Endothelial cell of umbilical vein (primary cell): ENCODE results near the gene MFAP4. TPM values are rescaled to one million over a fixed set of nuclear protein-coding genes. Genes with fewer than 3 reads are reported as not detected.

ENCODE experiments used
- BruUV-seq: library from RNA; stranded (reverse); fragments of 400-500 nt; replicated peaks from 2 replicates; lab custom pipeline; 2021; lab: Mats Ljungman, UMichigan
- CTCF ChIA-PET: fragments of 300-600, 350-600 bp; sonication (Branson Sonifier 250); formaldehyde crosslinking; loops from one replicate; lab custom pipeline; 2021; ENCODE audit warnings: antibody characterized with exemption, inconsistent platforms; lab: Charles Lee
- POLR2A ChIA-PET: fragments of 300-600, 350-600 bp; sonication (Branson Sonifier 250); formaldehyde crosslinking; loops from one replicate; lab custom pipeline; 2021; ENCODE audit warnings: antibody characterized with exemption, inconsistent platforms; lab: Charles Lee
- DNase-seq: peaks from one replicate; pipeline ENCODE4 v3.0.0-alpha.2; 2011; ENCODE audit warnings: low read depth, low spot score
- FAIRE-seq: peaks from 2 replicates; lab custom pipeline; 2011; peaks lifted over from hg19 to GRCh38; lab: Jason Lieb, UNC
- H2AFZ ChIP-seq: 2 replicates; pipeline ENCODE4 v1.6.0; 2012; ENCODE audit warnings: low read depth, low read length, control low read depth, inconsistent platforms
- H3K27ac ChIP-seq: 2 replicates; pipeline ENCODE4 v1.5.1; 2011; ENCODE audit warnings: low read depth, mild to moderate bottlenecking, control low read depth, low read length, moderate library complexity; ENCODE audit not compliant: insufficient read depth
- H3K27me3 ChIP-seq, 2 experiments: 2 replicates each; pipeline versions ENCODE4 v1.6.0 to v1.6.1; 2011; ENCODE audit warnings: low read length in 2 of 2, mixed read lengths in 1 of 2; ENCODE audit not compliant: control insufficient read depth in 2 of 2, insufficient read depth in 2 of 2
- H3K36me3 ChIP-seq, 2 experiments: 2 replicates in 1 of 2; 3 replicates in 1 of 2; pipeline ENCODE4 v1.5.1; 2011; ENCODE audit warnings: low read length in 2 of 2, mild to moderate bottlenecking in 1 of 2, moderate library complexity in 1 of 2; ENCODE audit not compliant: control insufficient read depth in 2 of 2, insufficient read depth in 2 of 2; ENCODE audit errors: extremely low read depth in 1 of 2
- H3K4me1 ChIP-seq: 3 replicates; pipeline ENCODE4 v1.5.1; 2011; ENCODE audit warnings: mild to moderate bottlenecking, low read length; ENCODE audit not compliant: control insufficient read depth, insufficient read depth; ENCODE audit errors: extremely low read depth
- H3K4me2 ChIP-seq: 2 replicates; pipeline ENCODE4 v1.6.1; 2011; ENCODE audit warnings: low read length, control low read depth, mixed read lengths; ENCODE audit not compliant: insufficient read depth
- H3K4me3 ChIP-seq, 3 experiments: fragments of 200-600 bp in 1 of 3; sonication (generic), shearing (Covaris generic) in 1 of 3; replicated peaks in 1 of 3; 2 replicates each; pipeline ENCODE4 v1.5.1; 2011 to 2016; ENCODE audit warnings: control low read depth in 3 of 3, low read length in 3 of 3, mild to moderate bottlenecking in 2 of 3, inconsistent platforms in 1 of 3, low read depth in 1 of 3, moderate library complexity in 1 of 3; ENCODE audit not compliant: insufficient read depth in 1 of 3
- H3K79me2 ChIP-seq: 2 replicates; pipeline ENCODE4 v1.6.0; 2012; ENCODE audit warnings: low read length, inconsistent platforms; ENCODE audit not compliant: control insufficient read depth, insufficient read depth
- H3K9ac ChIP-seq: replicated peaks from 2 replicates; pipeline ENCODE3; 2011; ENCODE audit warnings: low read length, control low read depth; ENCODE audit not compliant: insufficient read depth; ENCODE audit errors: extremely low read depth
- H3K9me1 ChIP-seq: replicated peaks from 3 replicates; pipeline ENCODE4 v1.6.0; 2011; ENCODE audit warnings: mild to moderate bottlenecking, low read length; ENCODE audit not compliant: control insufficient read depth, insufficient read depth; ENCODE audit errors: extremely low read depth
- H3K9me3 ChIP-seq: replicated peaks from 2 replicates; pipeline ENCODE4 v1.5.1; 2012; ENCODE audit warnings: low read length, inconsistent platforms; ENCODE audit not compliant: control insufficient read depth, insufficient read depth
- H4K20me1 ChIP-seq: replicated peaks from 2 replicates; pipeline ENCODE3; 2011; ENCODE audit warnings: mild to moderate bottlenecking, low read length; ENCODE audit not compliant: control insufficient read depth, insufficient read depth; ENCODE audit errors: extremely low read depth
- CTCF ChIP-seq, 2 donors: IDR thresholded peaks; 1 replicate in 1 of 2; 2 replicates in 1 of 2; pipeline ENCODE4 v1.5.1; 2011; ENCODE audit warnings: low read length in 2 of 2, mild to moderate bottlenecking in 2 of 2, moderate library complexity in 2 of 2, control low read depth in 1 of 2, inconsistent platforms in 1 of 2, low read depth in 1 of 2; ENCODE audit not compliant: insufficient read depth in 1 of 2; ENCODE audit errors: extremely low read depth in 1 of 2
- EZH2 ChIP-seq: IDR thresholded peaks from 2 replicates; pipeline ENCODE4 v1.6.1; 2012; ENCODE audit warnings: borderline replicate concordance, low read depth, mild to moderate bottlenecking, moderate library complexity, low read length, inconsistent platforms; ENCODE audit not compliant: severe bottlenecking
- FOS ChIP-seq: IDR thresholded peaks from 2 replicates; pipeline ENCODE4 v1.6.1; 2011; ENCODE audit warnings: mild to moderate bottlenecking, low read length, moderate library complexity, borderline replicate concordance; ENCODE audit not compliant: insufficient read depth
- GATA2 ChIP-seq: IDR thresholded peaks from 2 replicates; pipeline ENCODE4 v1.7.0; 2011; ENCODE audit warnings: low read depth, mild to moderate bottlenecking, moderate library complexity, mixed read lengths, low read length; ENCODE audit not compliant: insufficient read length, insufficient read depth
- JUN ChIP-seq: IDR thresholded peaks from 2 replicates; pipeline ENCODE4 v1.6.1; 2011; ENCODE audit warnings: borderline replicate concordance, low read depth; ENCODE audit not compliant: insufficient read length, insufficient read depth
- MAX ChIP-seq: IDR thresholded peaks from 2 replicates; pipeline ENCODE4 v1.6.1; 2011; ENCODE audit not compliant: insufficient read depth, insufficient read length
- MYC ChIP-seq: IDR thresholded peaks from one replicate; pipeline ENCODE4 v1.6.1; 2011; ENCODE audit warnings: mild to moderate bottlenecking, low read depth, low read length
- POLR2A ChIP-seq: IDR thresholded peaks from 2 replicates; pipeline ENCODE4 v1.6.1; 2012; ENCODE audit warnings: low read depth, mild to moderate bottlenecking, control low read depth, low read length
- POLR2AphosphoS5 ChIP-seq: IDR thresholded peaks from 2 replicates; pipeline ENCODE4 v1.6.1; 2012; ENCODE audit warnings: low read depth, mild to moderate bottlenecking, control low read depth, low read length, moderate library complexity; ENCODE audit not compliant: insufficient read depth
- dilution Hi-C: fragments of 300-500 bp; cut with MboI; formaldehyde crosslinking; loops from one replicate; pipeline ENCODE4 v1.15.0; 2019; ENCODE audit warnings: low sequenced_read_pairs; ENCODE audit not compliant: extremely low pct_ligation_motif_present
- intact Hi-C: fragments of 100-400 bp; cut with micrococcal nuclease; formaldehyde crosslinking; loops from one replicate; pipeline ENCODE4 v1.10.0; 2022
- polyA plus RNA-seq, 4 experiments: library from polyadenylated mRNA; depleted of rRNA in 3 of 4; stranded (reverse) in 3 of 4; unstranded in 1 of 4; fragments of >200 nt; gene quantifications; 2 replicates each; pipeline versions ENCODE4 v1.2.1 to v1.2.3, GENCODE V29; 2011 to 2012; ENCODE audit warnings: missing spikeins in 1 of 4
- total RNA-seq: library from RNA; stranded (reverse); gene quantifications from 2 replicates; pipeline ENCODE4 v1.2.3, GENCODE V29; 2021

Gene MFAP4
- total and polyA plus RNA-seq, 2 donors (not counting 3 experiments of a cell fraction or from before 2014, with no cell fraction given) = not detected

- no peaks in the 10 kb centered on the region for H3K9me1 ChIP-seq
- intact Hi-C loops (loop anchor here (1.0 to 5.0 kb wide), 3 partner anchors 16 to 129 kb away; partner anchors contain the start of gene B9D1), dilution Hi-C loops (no loop called here)
- no peaks in the 10 kb centered on the region for H3K9me3 ChIP-seq
- ChIA-PET CTCF (interaction anchor here (0.6 to 3.3 kb wide), 16 partner anchors 9 to 417 kb away, joined by 3 to 62 read pairs (median 4); partner anchors contain the start of gene B9D1), POLR2A (interaction anchor here (0.6 to 1.8 kb wide), 7 partner anchors 9 to 521 kb away, joined by 3 to 15 read pairs (median 3); partner anchors contain the start of genes ALDH3A2 and B9D1)
- peak overlapping the region; percentile 97 for H3K4me2 ChIP-seq
- peak overlapping the region; percentile 59 for H3K27ac ChIP-seq
- no peaks in the 10 kb centered on the region for H3K27me3 ChIP-seq
- peak; percentile 99 for FAIRE-seq
- peak overlapping the region; percentile 72 to 94 (median 80) for H3K4me3 ChIP-seq
- H3K9ac ChIP-seq = peak overlapping the region; percentile 80
- H4K20me1 ChIP-seq = no peaks in the 10 kb centered on the region
- TF ChIP-seq CTCF (IDR thresholded peaks at IDR 0.05; ENCODE audit: extremely low read depth in 1 of 2, insufficient read depth in 1 of 2, low read depth in 1 of 2, low read length in 2 of 2) = no peak
- no peak for TF ChIP-seq GATA2
- TF ChIP-seq JUN = no peak
- TF ChIP-seq POLR2A = peak; percentile 83
- no peak for TF ChIP-seq MYC
- peak; percentile 74 for TF ChIP-seq POLR2AphosphoS5
- no peak for TF ChIP-seq FOS
- TF ChIP-seq MAX = no peak
- TF ChIP-seq EZH2 = no peak
- H3K4me1 ChIP-seq = peaks cover 7% of the 10 kb centered on the region
- no TSS peak for BruUV-seq
- DNase-seq = peak; percentile 100
- H3K79me2 ChIP-seq = peaks cover 15% of the 10 kb centered on the region
- peak overlapping the region; percentile 33 for H2AFZ ChIP-seq
- H3K36me3 ChIP-seq = peaks cover 13 to 16% of the 10 kb centered on the region in 2 experiments
These were observed 9.2 kb downstream of the MFAP4 start for GRCh38 chr17:19377602-19378415.
